NT2/D1 (cell line): ENCODE measurements around the gene FNDC3B.
"Not testable (repeated sequence)": the region's sequence is repeated elsewhere in the genome, so short reads cannot be mapped to it uniquely, and the experiment has no call there.

ENCODE experiments used
- DNase-seq: peaks from one replicate; pipeline ENCODE4 v3.0.0-alpha.2; 2011; ENCODE audit warnings: low read depth, low spot score
- H3K27me3 ChIP-seq: 2 replicates; pipeline ENCODE4 v1.6.0; 2011; ENCODE audit warnings: mild to moderate bottlenecking; ENCODE audit not compliant: insufficient read length, insufficient read depth
- H3K36me3 ChIP-seq: 2 replicates; pipeline ENCODE4 v1.6.1; 2011; ENCODE audit warnings: mild to moderate bottlenecking, low read length, mixed read lengths; ENCODE audit not compliant: insufficient read depth, insufficient read length
- H3K4me1 ChIP-seq: 2 replicates; pipeline ENCODE4 v1.5.1; 2011; ENCODE audit not compliant: insufficient read depth, insufficient read length
- H3K4me3 ChIP-seq: 2 replicates; pipeline ENCODE4 v1.5.1; 2011; ENCODE audit warnings: low read depth; ENCODE audit not compliant: insufficient read length
- H3K9ac ChIP-seq: 2 replicates; pipeline ENCODE4 v1.6.0; 2011; ENCODE audit warnings: low read depth; ENCODE audit not compliant: insufficient read length
- H3K9me3 ChIP-seq: 2 replicates; pipeline ENCODE4 v1.5.1; 2011; ENCODE audit warnings: mild to moderate bottlenecking, low read length; ENCODE audit not compliant: insufficient read depth
- SUZ12 ChIP-seq: IDR thresholded peaks from 2 replicates; pipeline ENCODE4 v1.6.1; 2011; ENCODE audit not compliant: insufficient read length, insufficient read depth; ENCODE audit errors: extremely low read depth
- YY1 ChIP-seq: IDR thresholded peaks from 2 replicates; pipeline ENCODE4 v1.6.1; 2011; ENCODE audit not compliant: insufficient read length, insufficient read depth
- ZNF274 ChIP-seq: IDR thresholded peaks from 2 replicates; pipeline ENCODE4 v1.6.1; 2011; ENCODE audit warnings: mild to moderate bottlenecking, low read depth, low read length

The FNDC3B gene

GRCh38 chr3:172254542-172254941 is 215.2 kb downstream of the FNDC3B start:
- Histone ChIP-seq H3K4me3 (no peak overlapping the region), H3K9ac (no peak overlapping the region), H3K27me3 (no peaks in the 10 kb centered on the region), H3K36me3 (peaks cover 43% of the 10 kb centered on the region), H3K9me3 (no peaks in the 10 kb centered on the region), H3K4me1 (no peaks in the 10 kb centered on the region)
- DNase-seq = no peak
- TF ChIP-seq ZNF274 (no peak), SUZ12 (no peak), YY1 (no peak)

- H3K27me3 ChIP-seq, H3K9me3 ChIP-seq, H3K9ac ChIP-seq, DNase-seq, H3K4me3 ChIP-seq, H3K4me1 ChIP-seq: not testable (repeated sequence)
- peaks cover 45% of the 10 kb centered on the region for H3K36me3 ChIP-seq
These were observed 215.9 kb downstream of the FNDC3B start for GRCh38 chr3:172255321-172255720.

- H3K9ac ChIP-seq = no peak overlapping the region
- no peaks in the 10 kb centered on the region for H3K9me3 ChIP-seq
- no peak overlapping the region for H3K4me3 ChIP-seq
- DNase-seq = no peak
- H3K36me3 ChIP-seq = peaks cover 49% of the 10 kb centered on the region
- no peaks in the 10 kb centered on the region for H3K4me1 ChIP-seq
- H3K27me3 ChIP-seq = no peaks in the 10 kb centered on the region
- TF ChIP-seq YY1 = no peak
- no peak for TF ChIP-seq ZNF274
- no peak for TF ChIP-seq SUZ12
These were observed 216.8 kb downstream of the FNDC3B start for GRCh38 chr3:172256101-172256734.

GRCh38 chr3:172257648-172258400 is 218.4 kb downstream of the FNDC3B start:
- Histone ChIP-seq H3K36me3 (peaks cover 47% of the 10 kb centered on the region), H3K4me1 (no peaks in the 10 kb centered on the region), H3K4me3 (no peak overlapping the region), H3K27me3 (no peaks in the 10 kb centered on the region), H3K9ac (no peak overlapping the region), H3K9me3 (no peaks in the 10 kb centered on the region)
- DNase-seq = no peak
- no peak for TF ChIP-seq YY1
- no peak for TF ChIP-seq SUZ12

- no peak for DNase-seq
- no peaks in the 10 kb centered on the region for H3K27me3 ChIP-seq
- H3K36me3 ChIP-seq = peaks cover 46% of the 10 kb centered on the region
- H3K9ac ChIP-seq = no peak overlapping the region
- no peaks in the 10 kb centered on the region for H3K9me3 ChIP-seq
- H3K4me1 ChIP-seq = no peaks in the 10 kb centered on the region
- TF ChIP-seq ZNF274 = no peak
- TF ChIP-seq SUZ12 = no peak
- no peak for TF ChIP-seq YY1
- no peak overlapping the region for H3K4me3 ChIP-seq
These were observed 219.2 kb downstream of the FNDC3B start for GRCh38 chr3:172258624-172259023.

- no peak for DNase-seq
- no peaks in the 10 kb centered on the region for H3K9me3 ChIP-seq
These were observed 219.7 kb downstream of the FNDC3B start for GRCh38 chr3:172259111-172259541.

GRCh38 chr3:172259726-172260248 is 220.4 kb downstream of the FNDC3B start:
- Histone ChIP-seq H3K4me1 (no peaks in the 10 kb centered on the region), H3K9ac (no peak overlapping the region), H3K27me3 (no peaks in the 10 kb centered on the region), H3K4me3 (no peak overlapping the region), H3K9me3 (no peaks in the 10 kb centered on the region), H3K36me3 (peaks cover 46% of the 10 kb centered on the region)
- TF ChIP-seq YY1 (no peak), ZNF274 (no peak), SUZ12 (no peak)
- no peak for DNase-seq

More at GRCh38 chr3:172259111-172259541, 219.7 kb downstream of the FNDC3B start:
- Histone ChIP-seq H3K27me3 (no peaks in the 10 kb centered on the region), H3K4me3 (no peak overlapping the region), H3K4me1 (no peaks in the 10 kb centered on the region), H3K36me3 (peaks cover 49% of the 10 kb centered on the region), H3K9ac (no peak overlapping the region)
- TF ChIP-seq YY1 (no peak), SUZ12 (no peak), ZNF274 (no peak)
